HepG2 (cell line): Measurements from ENCODE around the gene CAPS. TPM values are rescaled to one million over a fixed set of nuclear protein-coding genes. Genes with fewer than 3 reads are reported as not detected.
A peak's percentile ranks its signal among the peaks of the same experiment; 100 is the strongest.

Experiments
- ARID4A ChIP-seq: sonication (generic); formaldehyde crosslinking; IDR thresholded peaks from 2 replicates; pipeline ENCODE4 v1.5.0; 2020; ENCODE audit warnings: mild to moderate bottlenecking, missing genetic modification reagents, borderline replicate concordance
- ARNTL ChIP-seq: sonication (generic); formaldehyde crosslinking; IDR thresholded peaks from 2 replicates; pipeline ENCODE4 v1.4.0; 2020; ENCODE audit warnings: mild to moderate bottlenecking, missing genetic modification reagents
- ATF1 ChIP-seq: IDR thresholded peaks from 2 replicates; pipeline ENCODE4 v1.6.1; 2016; ENCODE audit warnings: mild to moderate bottlenecking, control low read depth
- ATF7 ChIP-seq, 2 experiments: fragments of 450-650 bp in 1 of 2; sonication (generic) in 1 of 2; formaldehyde crosslinking in 1 of 2; IDR thresholded peaks; 2 replicates each; pipeline versions ENCODE4 v1.4.0 to v1.6.1; 2016 to 2020; ENCODE audit warnings: antibody characterized with exemption in 1 of 2, mild to moderate bottlenecking in 1 of 2, missing genetic modification reagents in 1 of 2
- CBX5 ChIP-seq: sonication (generic); formaldehyde crosslinking; IDR thresholded peaks from 2 replicates; pipeline ENCODE4 v1.4.0; 2020; ENCODE audit warnings: missing genetic modification reagents, borderline replicate concordance
- GTF2F1 ChIP-seq: fragments of 150-350 bp; IDR thresholded peaks from 2 replicates; pipeline ENCODE4 v1.6.1; 2014; ENCODE audit warnings: low read length
- GZF1 ChIP-seq: sonication (generic); formaldehyde crosslinking; IDR thresholded peaks from 2 replicates; pipeline ENCODE4 v1.5.1; 2020; ENCODE audit warnings: mild to moderate bottlenecking, missing genetic modification reagents
- RAD21 ChIP-seq: fragments of 450-650 bp; formaldehyde crosslinking; IDR thresholded peaks from 2 replicates; pipeline ENCODE4 v1.5.0; 2020; ENCODE audit warnings: mild to moderate bottlenecking
- SAFB2 ChIP-seq: sonication (generic); formaldehyde crosslinking; IDR thresholded peaks from 2 replicates; pipeline ENCODE4 v1.5.1; 2020; ENCODE audit warnings: missing genetic modification reagents, low read depth, mild to moderate bottlenecking, borderline replicate concordance
- ZBTB43 ChIP-seq: sonication (generic); formaldehyde crosslinking; conservative IDR thresholded peaks from 2 replicates; pipeline ENCODE4 v1.4.0; 2020; ENCODE audit warnings: missing genetic modification reagents
- ZHX2 ChIP-seq, 2 experiments: sonication (generic) in 1 of 2; formaldehyde crosslinking in 1 of 2; IDR thresholded peaks; 2 replicates each; pipeline versions ENCODE4 v1.6.1 to v1.9.0; 2014 to 2022; ENCODE audit warnings: antibody characterized with exemption in 1 of 2, borderline replicate concordance in 1 of 2, inconsistent platforms in 1 of 2, low read depth in 1 of 2, missing genetic modification reagents in 1 of 2
- ZNF101 ChIP-seq: sonication (generic); formaldehyde crosslinking; IDR thresholded peaks from 2 replicates; pipeline ENCODE4 v1.4.0; 2020; ENCODE audit warnings: mild to moderate bottlenecking, low read depth, missing genetic modification reagents, borderline replicate concordance
- ZNF292 ChIP-seq: sonication (generic); formaldehyde crosslinking; IDR thresholded peaks from 2 replicates; pipeline ENCODE4 v1.8.1; 2022; ENCODE audit warnings: mild to moderate bottlenecking, low read depth, missing genetic modification reagents, borderline replicate concordance
- ZNF382 ChIP-seq: sonication (generic); formaldehyde crosslinking; IDR thresholded peaks from 2 replicates; pipeline ENCODE4 v1.5.0; 2020; ENCODE audit warnings: missing genetic modification reagents, mild to moderate bottlenecking, borderline replicate concordance
- ZNF746 ChIP-seq: sonication (generic); formaldehyde crosslinking; IDR thresholded peaks from 2 replicates; pipeline ENCODE4 v1.8.0; 2022; ENCODE audit warnings: mild to moderate bottlenecking, missing genetic modification reagents
- ZSCAN22 ChIP-seq: sonication (generic); formaldehyde crosslinking; IDR thresholded peaks from 2 replicates; pipeline ENCODE4 v1.4.0; 2020; ENCODE audit warnings: mild to moderate bottlenecking, missing genetic modification reagents
- polyA plus RNA-seq, 8 experiments: library from polyadenylated mRNA; depleted of rRNA in 3 of 8; stranded (reverse) in 7 of 8; unstranded in 1 of 8; fragments of >200 nt; fragmentation: Illumina TruSeq in 4 of 8; extraction: Trizol in 4 of 8; gene quantifications; 2 replicates each; pipeline versions ENCODE4 v1.2.1 to v1.2.3, GENCODE V29; 2011 to 2016; ENCODE audit warnings: low read depth in 4 of 8, missing spikeins in 1 of 8, mixed read lengths in 1 of 8; ENCODE audit not compliant: insufficient read depth in 1 of 8
- total RNA-seq, 5 experiments: library from RNA; depleted of rRNA; stranded (reverse); fragments of >200 nt; fragmentation: Illumina TruSeq; extraction: Trizol; gene quantifications; 2 replicates each; pipeline ENCODE4 v1.2.3, GENCODE V29; 2016; ENCODE audit warnings: low read depth in 1 of 5

The CAPS gene
- total and polyA plus RNA-seq, 2 of the 13 experiments (the other 11 are each of a cell fraction or from before 2014, with no cell fraction given): 3.1 TPM

GRCh38 chr19:5961969-5962945 lies 48.2 kb downstream of the CAPS start (continued):
- TF ChIP-seq ARID4A (peak; percentile 97), ZBTB43 (CRISPR knock-in tag) (peak; percentile 97), ARNTL (CRISPR knock-in tag) (peak; percentile 89), ZNF382 (CRISPR knock-in tag) (no peak), ATF7 (IDR thresholded peaks at IDR 0.05) (no peak), ATF7 (CRISPR knock-in tag; IDR thresholded peaks at IDR 0.05) (peak; percentile 23; the same call in 1 of the 2 replicates), ZHX2 (IDR thresholded peaks at IDR 0.05; ENCODE audit: low read depth) (peak; percentile 61; the same call in 1 of the 2 replicates), ZHX2 (CRISPR knock-in tag; IDR thresholded peaks at IDR 0.05; ENCODE audit: borderline replicate concordance) (no peak), CBX5 (CRISPR knock-in tag) (no peak; the same call in 1 of the 2 replicates), GZF1 (CRISPR knock-in tag) (peak; percentile 24), ZSCAN22 (CRISPR knock-in tag) (no peak), SAFB2 (CRISPR knock-in tag) (peak; percentile 28; the same call in 1 of the 2 replicates), ZNF746 (CRISPR knock-in tag) (peak; percentile 89), GTF2F1 (no peak), ZNF101 (CRISPR knock-in tag) (no peak), RAD21 (CRISPR knock-in tag) (peak; percentile 36; the same call in 1 of the 2 replicates), ZNF292 (peak; percentile 66; the same call in 1 of the 2 replicates), ATF1 (CRISPR knock-in tag) (peak; percentile 84)
